Ovary (tissue), 3 donors: ENCODE measurements around the gene SLC2A10.

Experiments used
- CTCF ChIP-seq, 3 donors: fragments of 450-650 bp in 2 of 3; fragments of 200-600 bp in 1 of 3; IDR thresholded peaks; one replicate each; pipeline versions ENCODE4 v1.5.1 to v1.8.0; 2016 to 2022; ENCODE audit warnings: antibody characterized with exemption in 3 of 3, mild to moderate bottlenecking in 1 of 3
- POLR2A ChIP-seq: fragments of 450-650 bp; IDR thresholded peaks from one replicate; pipeline ENCODE4 v1.6.1; 2017; ENCODE audit warnings: antibody characterized with exemption, mild to moderate bottlenecking, moderate library complexity
- donor health status: DM: no; HTN: no; CAD: no.

- TF ChIP-seq CTCF (IDR thresholded peaks at IDR 0.05) (no peak), POLR2A (no peak)
Observed at GRCh38 chr20:46767127-46767761, 57.8 kb downstream of the SLC2A10 start.
